Mesenchymal stem cell (in vitro differentiated cells and primary cell): Measurements from ENCODE around the gene SLC9C2.

Source experiments
- DNase-seq: peaks from one replicate; pipeline ENCODE4 v3.0.0-alpha.2; 2013
- H2AFZ ChIP-seq: one replicate; pipeline ENCODE4 v1.6.1; 2013; ENCODE audit warnings: low read depth, mild to moderate bottlenecking, control low read depth, inconsistent platforms, low read length, moderate library complexity
- H2AK5ac ChIP-seq: 2 replicates; pipeline ENCODE4 v1.6.1; 2013; ENCODE audit warnings: low read length, moderate library complexity, mild to moderate bottlenecking, inconsistent platforms; ENCODE audit not compliant: severe bottlenecking
- H2BK120ac ChIP-seq: one replicate; pipeline ENCODE4 v1.6.1; 2013; ENCODE audit warnings: low read depth, mild to moderate bottlenecking, inconsistent platforms, low read length, moderate library complexity
- H2BK12ac ChIP-seq, 2 experiments: one replicate each; pipeline ENCODE4 v1.6.1; 2013; ENCODE audit warnings: inconsistent platforms in 2 of 2, low read length in 2 of 2, mild to moderate bottlenecking in 2 of 2, moderate library complexity in 2 of 2, control low read depth in 1 of 2
- H2BK15ac ChIP-seq: one replicate; pipeline ENCODE4 v1.6.1; 2013; ENCODE audit warnings: mild to moderate bottlenecking, low read depth, inconsistent platforms; ENCODE audit not compliant: poor library complexity, severe bottlenecking
- H2BK5ac ChIP-seq: 2 replicates; pipeline ENCODE4 v1.6.1; 2013; ENCODE audit warnings: low read depth, mild to moderate bottlenecking, low read length, control low read depth, inconsistent platforms; ENCODE audit not compliant: poor library complexity, severe bottlenecking
- H3K14ac ChIP-seq, 2 experiments: one replicate each; pipeline ENCODE4 v1.6.1; 2013; ENCODE audit warnings: inconsistent platforms in 2 of 2, low read length in 2 of 2, control low read depth in 1 of 2, mild to moderate bottlenecking in 1 of 2, moderate library complexity in 1 of 2
- H3K18ac ChIP-seq, 2 experiments: one replicate each; pipeline ENCODE4 v1.6.1; 2013; ENCODE audit warnings: inconsistent platforms in 2 of 2, low read length in 2 of 2, control low read depth in 1 of 2, low read depth in 1 of 2, mild to moderate bottlenecking in 1 of 2
- H3K23ac ChIP-seq, 2 experiments: one replicate each; pipeline ENCODE4 v1.6.1; 2013; ENCODE audit warnings: inconsistent platforms in 2 of 2, low read length in 2 of 2, mild to moderate bottlenecking in 2 of 2, moderate library complexity in 2 of 2, control low read depth in 1 of 2
- H3K27ac ChIP-seq: 2 replicates; pipeline ENCODE4 v1.5.1; 2013; ENCODE audit warnings: mild to moderate bottlenecking, moderate library complexity, low read length, control low read depth, inconsistent platforms; ENCODE audit not compliant: poor library complexity, severe bottlenecking
- H3K27me3 ChIP-seq, 2 experiments: 2 replicates each; pipeline versions ENCODE4 v1.6.1 to v1.7.0; 2013; ENCODE audit warnings: low read length in 2 of 2, mild to moderate bottlenecking in 2 of 2, moderate library complexity in 2 of 2, control low read depth in 1 of 2, inconsistent platforms in 1 of 2; ENCODE audit not compliant: control insufficient read depth in 1 of 2, insufficient read depth in 1 of 2
- H3K36me3 ChIP-seq, 2 experiments: 2 replicates each; pipeline versions ENCODE4 v1.6.1 to v1.7.0; 2013; ENCODE audit warnings: low read length in 2 of 2, control low read depth in 1 of 2, inconsistent platforms in 1 of 2, low read depth in 1 of 2, mild to moderate bottlenecking in 1 of 2; ENCODE audit not compliant: insufficient read depth in 2 of 2, control insufficient read depth in 1 of 2
- H3K4ac ChIP-seq, 2 experiments: one replicate each; pipeline ENCODE4 v1.6.1; 2013; ENCODE audit warnings: inconsistent platforms in 2 of 2, low read length in 2 of 2, mild to moderate bottlenecking in 2 of 2, moderate library complexity in 2 of 2, control low read depth in 1 of 2, low read depth in 1 of 2
- H3K4me1 ChIP-seq: 2 replicates; pipeline ENCODE4 v1.6.1; 2013; ENCODE audit warnings: low read depth, low read length, control low read depth; ENCODE audit not compliant: control insufficient read depth, insufficient read depth
- H3K4me2 ChIP-seq: 2 replicates; pipeline ENCODE4 v1.6.1; 2013; ENCODE audit warnings: low read length, mild to moderate bottlenecking, inconsistent platforms; ENCODE audit not compliant: poor library complexity, severe bottlenecking
- H3K4me3 ChIP-seq, 2 experiments: 2 replicates each; pipeline versions ENCODE4 v1.5.1 to v1.7.0; 2013; ENCODE audit warnings: low read length in 2 of 2, mild to moderate bottlenecking in 2 of 2, control low read depth in 1 of 2, low read depth in 1 of 2; ENCODE audit not compliant: insufficient read depth in 1 of 2
- H3K79me1 ChIP-seq: replicated peaks from 2 replicates; pipeline ENCODE4 v1.6.1; 2013; ENCODE audit warnings: mild to moderate bottlenecking, control low read depth, low read length, inconsistent platforms; ENCODE audit not compliant: poor library complexity, severe bottlenecking
- H3K9ac ChIP-seq: 2 replicates; pipeline ENCODE4 v1.7.0; 2013; ENCODE audit warnings: mild to moderate bottlenecking, low read length, moderate library complexity
- H3K9me3 ChIP-seq: 2 replicates; pipeline ENCODE4 v1.7.0; 2013; ENCODE audit warnings: mild to moderate bottlenecking, low read length; ENCODE audit not compliant: control insufficient read depth
- H4K8ac ChIP-seq: one replicate; pipeline ENCODE4 v1.6.1; 2013; ENCODE audit warnings: inconsistent platforms, mild to moderate bottlenecking, low read length, moderate library complexity
- H4K91ac ChIP-seq: one replicate; pipeline ENCODE4 v1.6.1; 2013; ENCODE audit warnings: mild to moderate bottlenecking, low read length, inconsistent platforms
- WGBS: methylation state at CpG from one replicate; pipeline ENCODE4 v1.1.7; 2013; ENCODE audit warnings: mixed read lengths; 5-methylcytosine and 5-hydroxymethylcytosine counted together

SLC9C2 gene

DNA sequence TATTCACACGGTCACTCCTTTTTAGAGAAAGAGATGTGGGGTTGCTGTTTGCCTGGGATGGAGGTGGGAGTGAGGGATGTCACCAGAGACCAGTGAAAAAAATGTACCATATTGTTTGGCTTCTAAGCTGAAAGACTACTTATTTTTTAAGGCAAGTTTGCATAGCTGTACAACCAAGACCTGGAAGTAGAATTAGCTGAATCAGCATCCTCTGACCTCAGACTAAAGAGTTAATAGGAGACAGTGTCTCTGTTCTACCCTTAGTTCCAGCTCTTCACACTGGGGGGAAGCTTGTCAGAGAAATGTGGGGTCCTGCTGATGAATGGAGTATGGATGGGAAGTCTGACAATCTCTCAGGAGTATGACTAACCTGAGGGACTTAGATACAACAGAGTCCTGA, 41.6 kb downstream of the SLC9C2 start:
- Histone ChIP-seq H2BK5ac (no peak overlapping the region), H3K9me3 (peaks cover 5% of the 10 kb centered on the region), H3K79me1 (no peaks in the 10 kb centered on the region), H3K4me3 (no peak overlapping the region), H4K8ac (no peak overlapping the region), H3K36me3 (no peaks in the 10 kb centered on the region), H3K4ac (no peak overlapping the region), H2BK120ac (no peak overlapping the region), H3K14ac (no peak overlapping the region), H2AFZ (no peak overlapping the region), H4K91ac (no peak overlapping the region), H3K27ac (no peak overlapping the region), H2BK12ac (no peak overlapping the region), H3K4me1 (no peaks in the 10 kb centered on the region), H2BK15ac (no peak overlapping the region), H3K18ac (no peak overlapping the region), H3K4me2 (no peak overlapping the region), H3K9ac (no peak overlapping the region), H3K23ac (no peak overlapping the region), H3K27me3 (no peaks in the 10 kb centered on the region), H2AK5ac (no peak overlapping the region)
- 85% methylated on average over 1 of the region's 1 CpG for WGBS
- no peak for DNase-seq

DNA sequence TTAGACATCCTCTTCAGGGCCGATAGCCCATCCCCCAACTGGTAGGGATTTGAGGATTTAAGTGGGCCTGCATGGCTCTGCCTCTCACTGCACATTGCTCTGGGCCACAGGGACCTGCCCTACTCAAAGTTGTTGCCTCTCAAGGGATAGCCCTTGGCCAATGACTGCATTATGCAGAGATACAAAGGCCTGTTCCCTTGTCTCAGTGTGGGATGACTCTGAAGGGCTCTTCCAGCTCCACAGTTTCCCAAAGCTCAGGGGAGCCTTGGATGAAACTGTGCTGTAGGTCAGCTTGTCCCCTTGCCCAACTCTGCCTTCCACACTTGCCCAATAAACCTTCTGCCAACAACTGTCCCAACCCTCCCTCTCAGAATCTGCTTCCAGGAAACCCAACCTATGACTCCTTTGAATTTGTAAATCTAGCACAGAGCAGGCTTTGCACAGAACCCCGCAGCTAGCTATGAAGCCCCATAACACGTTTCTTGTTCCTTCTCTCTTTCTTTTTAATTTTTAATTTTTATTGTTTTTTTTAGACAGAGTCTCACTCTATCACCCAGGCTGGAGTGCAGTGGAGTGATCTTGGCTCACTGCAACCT, 42.5 kb downstream of the SLC9C2 start:
- no peak overlapping the region for H2BK12ac ChIP-seq

DNA sequence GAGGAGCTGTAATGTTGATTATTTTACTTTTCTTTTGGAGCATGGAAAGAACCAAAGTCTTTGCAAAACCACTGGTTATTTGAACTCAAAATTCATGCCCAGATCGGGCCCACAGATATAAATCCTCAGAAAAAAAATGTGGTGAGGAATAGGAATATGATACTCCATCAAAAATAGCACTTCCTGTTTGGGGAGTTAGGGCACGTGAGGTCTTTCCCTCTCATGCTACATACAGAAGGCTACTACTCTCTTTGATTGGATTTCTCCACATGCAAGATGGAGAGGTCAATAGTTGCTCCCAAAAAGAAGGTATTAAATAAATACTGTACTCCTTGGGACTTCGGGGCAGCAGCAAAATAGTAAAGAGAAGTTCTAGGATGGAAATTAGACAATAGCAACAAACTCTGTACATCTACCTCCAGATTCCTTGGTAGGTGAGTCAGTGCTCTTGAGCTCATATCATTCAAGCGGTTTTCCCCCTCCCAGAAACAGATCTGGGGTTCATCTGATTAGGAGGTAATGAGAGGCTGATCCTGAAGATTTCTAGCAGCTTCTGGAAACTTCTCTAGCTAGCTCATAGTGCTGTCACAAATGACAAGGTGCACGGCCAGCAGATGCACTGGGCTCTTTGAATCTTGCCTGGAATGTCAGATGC, 47.1 kb downstream of the SLC9C2 start:
- Histone ChIP-seq H2BK120ac (no peak overlapping the region), H3K18ac (no peak overlapping the region), H3K4me3 (no peak overlapping the region), H2AFZ (no peak overlapping the region), H3K4me1 (no peaks in the 10 kb centered on the region), H3K9ac (no peak overlapping the region), H4K8ac (no peak overlapping the region), H2BK12ac (no peak overlapping the region), H2BK5ac (no peak overlapping the region), H3K4me2 (no peak overlapping the region), H3K79me1 (no peaks in the 10 kb centered on the region), H3K27me3 (no peaks in the 10 kb centered on the region), H3K23ac (no peak overlapping the region), H3K14ac (no peak overlapping the region), H4K91ac (no peak overlapping the region), H3K27ac (no peak overlapping the region), H2AK5ac (no peak overlapping the region), H2BK15ac (no peak overlapping the region), H3K4ac (no peak overlapping the region), H3K36me3 (no peaks in the 10 kb centered on the region), H3K9me3 (no peaks in the 10 kb centered on the region)
- 81% methylated on average over 3 of the region's 5 CpGs for WGBS
- no peak for DNase-seq

More for the DNA sequence above, 42.5 kb downstream of the SLC9C2 start:
- Histone ChIP-seq H2BK15ac (no peak overlapping the region), H3K4me3 (no peak overlapping the region), H4K91ac (no peak overlapping the region), H3K79me1 (no peaks in the 10 kb centered on the region), H2BK120ac (no peak overlapping the region), H3K27ac (no peak overlapping the region), H3K36me3 (no peaks in the 10 kb centered on the region), H3K18ac (no peak overlapping the region), H3K14ac (no peak overlapping the region), H2AK5ac (no peak overlapping the region), H3K9me3 (no peaks in the 10 kb centered on the region), H3K4me1 (no peaks in the 10 kb centered on the region), H3K4ac (no peak overlapping the region), H4K8ac (no peak overlapping the region), H3K4me2 (no peak overlapping the region), H2AFZ (no peak overlapping the region), H3K9ac (no peak overlapping the region), H3K27me3 (no peaks in the 10 kb centered on the region), H3K23ac (no peak overlapping the region), H2BK5ac (no peak overlapping the region)
- no peak for DNase-seq
- WGBS = 89% methylated on average over 2 of the region's 3 CpGs

- Histone ChIP-seq H3K23ac (no peak overlapping the region), H2BK5ac (no peak overlapping the region), H3K36me3 (no peaks in the 10 kb centered on the region), H2BK15ac (no peak overlapping the region), H3K4me1 (no peaks in the 10 kb centered on the region), H2BK120ac (no peak overlapping the region), H2BK12ac (no peak overlapping the region), H4K8ac (no peak overlapping the region), H3K27ac (no peak overlapping the region), H4K91ac (no peak overlapping the region), H3K79me1 (no peaks in the 10 kb centered on the region), H2AFZ (no peak overlapping the region), H3K27me3 (no peaks in the 10 kb centered on the region), H3K4me2 (no peak overlapping the region), H3K9ac (no peak overlapping the region), H3K18ac (peak overlapping the region in 1 of 2 experiments; percentile 7), H2AK5ac (no peak overlapping the region), H3K4ac (no peak overlapping the region), H3K9me3 (no peaks in the 10 kb centered on the region), H3K4me3 (no peak overlapping the region), H3K14ac (peak overlapping the region in 1 of 2 experiments; percentile 53)
- no peak for DNase-seq
- WGBS = 86% methylated on average over 4 of the region's 6 CpGs
Measured at GRCh38 chr1:173554541-173555250, 48.2 kb downstream of the SLC9C2 start.
